SK-N-SH treated with all-trans-retinoic acid at 6 μM for 48 hours (cell line): ENCODE measurements around the gene MVD.

ENCODE experiments used
- ATAC-seq: fragments of 200-7000 bp; cut with Tn5 transposase; 3 replicates; pipeline ENCODE4 v1.9.1; 2020; ENCODE audit warnings: mild to moderate bottlenecking, moderate library complexity
- ARNTL ChIP-seq: fragments of 450-650 bp; formaldehyde crosslinking; IDR thresholded peaks from 2 replicates; pipeline ENCODE4 v1.5.0; 2020; ENCODE audit warnings: low read depth, mild to moderate bottlenecking, moderate library complexity, borderline replicate concordance
- BACH2 ChIP-seq: fragments of 250-450 bp; sonication (Bioruptor Pico); IDR thresholded peaks from 2 replicates; pipeline ENCODE4 v1.9.0; 2021; ENCODE audit warnings: mild to moderate bottlenecking, borderline replicate concordance
- CSDC2 ChIP-seq: fragments of 250-450 bp; sonication (Bioruptor Pico); IDR thresholded peaks from 2 replicates; pipeline ENCODE4 v1.5.0; 2020; ENCODE audit warnings: mild to moderate bottlenecking, moderate library complexity
- ESRRG ChIP-seq: fragments of 250-450 bp; sonication (Bioruptor Pico); IDR thresholded peaks from 2 replicates; pipeline ENCODE4 v1.6.1; 2021; ENCODE audit warnings: mild to moderate bottlenecking
- GLIS3 ChIP-seq: fragments of 250-450 bp; sonication (Bioruptor Pico); IDR thresholded peaks from 2 replicates; pipeline ENCODE4 v1.5.0; 2020; ENCODE audit warnings: mild to moderate bottlenecking, moderate library complexity
- ISL1 ChIP-seq: fragments of 250-450 bp; sonication (Bioruptor Pico); IDR thresholded peaks from 2 replicates; pipeline ENCODE4 v2.1.2; 2022; ENCODE audit warnings: mild to moderate bottlenecking, moderate library complexity
- OSR1 ChIP-seq: fragments of 250-450 bp; sonication (Bioruptor Pico); IDR thresholded peaks from 2 replicates; pipeline ENCODE4 v1.8.0; 2022; ENCODE audit warnings: moderate library complexity, mild to moderate bottlenecking, inconsistent platforms
- PPARA ChIP-seq: fragments of 250-450 bp; sonication (Bioruptor Pico); IDR thresholded peaks from 2 replicates; pipeline ENCODE4 v1.5.0; 2020; ENCODE audit warnings: mild to moderate bottlenecking, borderline replicate concordance
- RARB ChIP-seq: fragments of 250-450 bp; sonication (Bioruptor Pico); IDR thresholded peaks from 2 replicates; pipeline ENCODE4 v1.8.0; 2021; ENCODE audit warnings: mild to moderate bottlenecking, moderate library complexity
- SNAI2 ChIP-seq: fragments of 250-450 bp; sonication (Bioruptor Pico); IDR thresholded peaks from 2 replicates; pipeline ENCODE4 v1.5.0; 2020; ENCODE audit warnings: mild to moderate bottlenecking, moderate library complexity
- TCF4 ChIP-seq: fragments of 250-450 bp; sonication (Bioruptor Pico); IDR thresholded peaks from 2 replicates; pipeline ENCODE4 v1.8.0; 2021; ENCODE audit warnings: mild to moderate bottlenecking, moderate library complexity, borderline replicate concordance
- TOX ChIP-seq: fragments of 250-450 bp; sonication (Bioruptor Pico); IDR thresholded peaks from 2 replicates; pipeline ENCODE4 v1.8.0; 2021; ENCODE audit warnings: mild to moderate bottlenecking, moderate library complexity, borderline replicate concordance
- ZC3H10 ChIP-seq: fragments of 250-450 bp; sonication (Bioruptor Pico); IDR thresholded peaks from 2 replicates; pipeline ENCODE4 v1.5.1; 2021; ENCODE audit warnings: mild to moderate bottlenecking, moderate library complexity
- ZFP3 ChIP-seq: fragments of 250-450 bp; sonication (Bioruptor Pico); IDR thresholded peaks from 2 replicates; pipeline ENCODE4 v1.5.0; 2020; ENCODE audit warnings: mild to moderate bottlenecking, moderate library complexity
- ZNF565 ChIP-seq: fragments of 450-650 bp; formaldehyde crosslinking; conservative IDR thresholded peaks from 2 replicates; pipeline ENCODE4 v1.5.0; 2020; ENCODE audit warnings: low read depth, mild to moderate bottlenecking, moderate library complexity
- ZNF8 ChIP-seq: fragments of 450-650 bp; formaldehyde crosslinking; IDR thresholded peaks from 2 replicates; pipeline ENCODE4 v1.5.0; 2020; ENCODE audit warnings: mild to moderate bottlenecking, moderate library complexity
- TF ChIP-seq, protein P1 (sequence below): fragments of 250-450 bp; sonication (Bioruptor Pico); IDR thresholded peaks from 2 replicates; pipeline ENCODE4 v1.8.0; 2021; ENCODE audit warnings: low read depth, mild to moderate bottlenecking, moderate library complexity, borderline replicate concordance
- TF ChIP-seq, protein P2 (sequence below): fragments of 250-450 bp; sonication (Bioruptor Pico); IDR thresholded peaks from 2 replicates; pipeline ENCODE4 v1.8.0; 2020; ENCODE audit warnings: mild to moderate bottlenecking, moderate library complexity, borderline replicate concordance
- TF ChIP-seq, protein P3 (sequence below): fragments of 250-450 bp; sonication (Bioruptor Pico); IDR thresholded peaks from 2 replicates; pipeline ENCODE4 v1.5.1; 2020; ENCODE audit warnings: low read depth, mild to moderate bottlenecking, moderate library complexity
- TF ChIP-seq, protein P4 (sequence below): fragments of 250-450 bp; sonication (Bioruptor Pico); IDR thresholded peaks from 2 replicates; pipeline ENCODE4 v1.5.0; 2020; ENCODE audit warnings: mild to moderate bottlenecking, moderate library complexity

Gene MVD

DNA sequence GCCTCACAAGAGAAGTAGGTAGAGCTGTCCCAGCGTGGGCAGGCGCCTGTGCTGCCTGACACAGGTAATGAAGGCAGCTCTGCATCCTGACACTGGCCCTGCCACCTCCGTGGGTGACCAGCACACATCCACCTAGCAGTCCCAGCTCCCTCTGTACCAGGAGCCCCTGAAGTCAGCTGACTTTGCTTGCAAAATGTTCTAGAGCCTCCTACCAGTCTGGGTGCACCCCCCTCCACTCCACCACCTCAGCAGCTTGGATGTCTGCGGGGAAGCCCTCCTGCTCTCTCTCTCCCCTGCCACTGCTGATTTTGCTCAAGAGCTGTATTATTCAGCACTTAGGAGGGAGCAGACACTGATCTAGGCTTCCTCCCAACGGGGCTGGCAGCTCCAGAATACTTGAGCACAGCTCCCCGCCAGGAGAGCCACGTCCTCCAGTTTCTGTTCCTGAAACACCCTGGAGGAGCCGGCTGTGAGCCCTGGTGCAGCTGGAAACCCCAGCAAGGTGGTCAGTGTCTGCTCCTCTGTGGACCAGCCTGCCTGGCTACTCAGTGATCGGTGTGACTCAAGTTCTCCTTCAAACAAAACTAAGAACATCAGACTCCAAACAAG lies 42.3 kb upstream of the MVD start (continued):
- TF ChIP-seq, protein P1, sequence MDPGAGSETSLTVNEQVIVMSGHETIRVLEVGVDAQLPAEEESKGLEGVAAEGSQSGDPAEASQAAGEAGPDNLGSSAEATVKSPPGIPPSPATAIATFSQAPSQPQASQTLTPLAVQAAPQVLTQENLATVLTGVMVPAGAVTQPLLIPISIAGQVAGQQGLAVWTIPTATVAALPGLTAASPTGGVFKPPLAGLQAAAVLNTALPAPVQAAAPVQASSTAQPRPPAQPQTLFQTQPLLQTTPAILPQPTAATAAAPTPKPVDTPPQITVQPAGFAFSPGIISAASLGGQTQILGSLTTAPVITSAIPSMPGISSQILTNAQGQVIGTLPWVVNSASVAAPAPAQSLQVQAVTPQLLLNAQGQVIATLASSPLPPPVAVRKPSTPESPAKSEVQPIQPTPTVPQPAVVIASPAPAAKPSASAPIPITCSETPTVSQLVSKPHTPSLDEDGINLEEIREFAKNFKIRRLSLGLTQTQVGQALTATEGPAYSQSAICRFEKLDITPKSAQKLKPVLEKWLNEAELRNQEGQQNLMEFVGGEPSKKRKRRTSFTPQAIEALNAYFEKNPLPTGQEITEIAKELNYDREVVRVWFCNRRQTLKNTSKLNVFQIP (CRISPR knock-in tag): no peak

DNA sequence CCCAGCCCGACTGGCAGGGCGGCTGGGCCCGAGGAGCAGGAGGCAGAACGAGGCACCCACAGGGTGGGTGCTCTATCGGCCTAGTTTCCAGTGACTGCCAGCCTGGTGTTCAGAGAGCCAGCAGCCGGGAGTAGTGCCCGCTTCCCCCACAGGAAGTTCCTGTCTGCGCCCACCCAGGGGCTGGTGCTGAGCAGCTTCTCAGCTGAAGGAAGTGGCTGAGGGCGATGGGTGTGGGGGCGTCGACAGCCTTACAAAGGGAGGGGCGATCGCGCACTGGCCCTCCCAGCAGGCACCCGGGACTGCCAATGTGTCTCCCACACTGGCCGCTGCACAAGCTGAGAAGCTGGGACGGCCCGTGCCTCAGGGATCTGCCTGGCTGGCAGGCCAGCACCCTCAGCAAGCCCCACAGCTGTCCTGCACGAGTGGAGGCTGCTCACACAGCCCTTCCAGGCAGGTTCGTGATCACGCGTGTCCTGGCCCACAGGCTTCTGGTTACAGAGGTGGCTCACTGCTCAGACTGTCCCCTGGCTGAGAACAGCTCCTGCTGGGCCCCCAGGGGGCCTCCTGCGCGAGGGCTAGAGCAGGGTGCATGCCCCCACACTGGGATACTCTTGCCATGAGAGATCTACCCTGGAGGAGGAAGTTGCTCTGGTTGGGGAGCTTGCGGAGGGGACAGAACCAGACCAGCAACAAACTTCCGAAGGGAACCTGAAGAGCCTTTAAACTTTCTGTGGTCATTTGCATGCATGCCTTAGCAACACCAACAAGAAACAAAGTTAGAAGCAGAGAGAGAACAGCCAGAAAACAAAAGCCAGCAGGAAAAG lies 40.8 kb upstream of the MVD start:
- no peak for ATAC-seq

DNA sequence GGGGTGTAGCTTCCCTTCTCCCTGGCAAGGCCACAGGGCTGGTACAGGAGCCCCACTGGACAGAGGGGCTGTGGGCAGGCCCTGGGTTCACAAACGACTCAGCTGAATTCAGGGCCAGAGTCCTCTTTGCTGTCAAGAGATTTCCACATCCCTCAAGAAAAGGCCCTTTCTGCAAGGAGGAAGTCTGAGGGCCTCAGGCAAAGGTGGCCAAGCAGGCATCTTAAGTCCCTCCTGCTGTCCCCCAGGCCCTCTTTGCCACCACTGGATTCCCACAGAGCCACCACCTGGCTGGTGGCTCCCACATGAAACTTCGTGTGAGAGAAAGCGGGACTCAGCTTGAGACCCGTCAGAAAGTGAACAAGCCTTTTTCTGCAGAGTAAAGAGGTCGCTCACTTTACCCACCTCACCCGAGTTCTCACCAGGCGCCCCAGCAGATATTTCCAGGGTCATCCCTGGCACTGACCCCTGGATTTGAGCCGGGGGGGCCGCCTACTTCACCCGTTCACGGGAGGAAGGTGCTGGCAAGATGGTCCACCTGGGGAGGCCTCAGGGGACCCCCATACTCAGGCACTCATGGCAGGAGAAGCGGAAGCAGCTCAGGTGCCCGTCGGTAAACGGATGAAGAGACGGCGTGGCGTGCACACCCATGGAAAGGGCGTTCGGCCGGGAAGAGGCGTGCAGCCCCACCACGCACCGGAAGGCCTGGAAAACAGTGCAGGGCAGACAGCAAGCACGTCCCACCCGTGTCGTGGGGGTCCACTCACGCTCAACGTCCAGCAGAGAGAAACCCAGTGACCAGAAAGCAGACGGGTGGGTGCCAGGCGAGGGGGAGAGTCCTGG lies 39.7 kb upstream of the MVD start:
- no peak for ATAC-seq
- no peak for TF ChIP-seq RARB (CRISPR knock-in tag)
- TF ChIP-seq, protein P2, sequence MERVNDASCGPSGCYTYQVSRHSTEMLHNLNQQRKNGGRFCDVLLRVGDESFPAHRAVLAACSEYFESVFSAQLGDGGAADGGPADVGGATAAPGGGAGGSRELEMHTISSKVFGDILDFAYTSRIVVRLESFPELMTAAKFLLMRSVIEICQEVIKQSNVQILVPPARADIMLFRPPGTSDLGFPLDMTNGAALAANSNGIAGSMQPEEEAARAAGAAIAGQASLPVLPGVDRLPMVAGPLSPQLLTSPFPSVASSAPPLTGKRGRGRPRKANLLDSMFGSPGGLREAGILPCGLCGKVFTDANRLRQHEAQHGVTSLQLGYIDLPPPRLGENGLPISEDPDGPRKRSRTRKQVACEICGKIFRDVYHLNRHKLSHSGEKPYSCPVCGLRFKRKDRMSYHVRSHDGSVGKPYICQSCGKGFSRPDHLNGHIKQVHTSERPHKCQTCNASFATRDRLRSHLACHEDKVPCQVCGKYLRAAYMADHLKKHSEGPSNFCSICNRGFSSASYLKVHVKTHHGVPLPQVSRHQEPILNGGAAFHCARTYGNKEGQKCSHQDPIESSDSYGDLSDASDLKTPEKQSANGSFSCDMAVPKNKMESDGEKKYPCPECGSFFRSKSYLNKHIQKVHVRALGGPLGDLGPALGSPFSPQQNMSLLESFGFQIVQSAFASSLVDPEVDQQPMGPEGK: no peak
- TF ChIP-seq TOX: no peak
- TF ChIP-seq GLIS3 (CRISPR knock-in tag): no peak
- no peak for TF ChIP-seq CSDC2 (CRISPR knock-in tag)
- no peak for TF ChIP-seq SNAI2 (CRISPR knock-in tag)
- no peak for TF ChIP-seq TCF4 (CRISPR knock-in tag)
- no peak for TF ChIP-seq BACH2 (CRISPR knock-in tag)
- TF ChIP-seq, protein P3, sequence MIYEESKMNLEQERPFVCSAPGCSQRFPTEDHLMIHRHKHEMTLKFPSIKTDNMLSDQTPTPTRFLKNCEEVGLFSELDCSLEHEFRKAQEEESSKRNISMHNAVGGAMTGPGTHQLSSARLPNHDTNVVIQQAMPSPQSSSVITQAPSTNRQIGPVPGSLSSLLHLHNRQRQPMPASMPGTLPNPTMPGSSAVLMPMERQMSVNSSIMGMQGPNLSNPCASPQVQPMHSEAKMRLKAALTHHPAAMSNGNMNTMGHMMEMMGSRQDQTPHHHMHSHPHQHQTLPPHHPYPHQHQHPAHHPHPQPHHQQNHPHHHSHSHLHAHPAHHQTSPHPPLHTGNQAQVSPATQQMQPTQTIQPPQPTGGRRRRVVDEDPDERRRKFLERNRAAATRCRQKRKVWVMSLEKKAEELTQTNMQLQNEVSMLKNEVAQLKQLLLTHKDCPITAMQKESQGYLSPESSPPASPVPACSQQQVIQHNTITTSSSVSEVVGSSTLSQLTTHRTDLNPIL (CRISPR knock-in tag): no peak
- TF ChIP-seq ARNTL (CRISPR knock-in tag): no peak
- TF ChIP-seq ISL1 (CRISPR knock-in tag): no peak
- no peak for TF ChIP-seq OSR1 (CRISPR knock-in tag)
- TF ChIP-seq, protein P4, sequence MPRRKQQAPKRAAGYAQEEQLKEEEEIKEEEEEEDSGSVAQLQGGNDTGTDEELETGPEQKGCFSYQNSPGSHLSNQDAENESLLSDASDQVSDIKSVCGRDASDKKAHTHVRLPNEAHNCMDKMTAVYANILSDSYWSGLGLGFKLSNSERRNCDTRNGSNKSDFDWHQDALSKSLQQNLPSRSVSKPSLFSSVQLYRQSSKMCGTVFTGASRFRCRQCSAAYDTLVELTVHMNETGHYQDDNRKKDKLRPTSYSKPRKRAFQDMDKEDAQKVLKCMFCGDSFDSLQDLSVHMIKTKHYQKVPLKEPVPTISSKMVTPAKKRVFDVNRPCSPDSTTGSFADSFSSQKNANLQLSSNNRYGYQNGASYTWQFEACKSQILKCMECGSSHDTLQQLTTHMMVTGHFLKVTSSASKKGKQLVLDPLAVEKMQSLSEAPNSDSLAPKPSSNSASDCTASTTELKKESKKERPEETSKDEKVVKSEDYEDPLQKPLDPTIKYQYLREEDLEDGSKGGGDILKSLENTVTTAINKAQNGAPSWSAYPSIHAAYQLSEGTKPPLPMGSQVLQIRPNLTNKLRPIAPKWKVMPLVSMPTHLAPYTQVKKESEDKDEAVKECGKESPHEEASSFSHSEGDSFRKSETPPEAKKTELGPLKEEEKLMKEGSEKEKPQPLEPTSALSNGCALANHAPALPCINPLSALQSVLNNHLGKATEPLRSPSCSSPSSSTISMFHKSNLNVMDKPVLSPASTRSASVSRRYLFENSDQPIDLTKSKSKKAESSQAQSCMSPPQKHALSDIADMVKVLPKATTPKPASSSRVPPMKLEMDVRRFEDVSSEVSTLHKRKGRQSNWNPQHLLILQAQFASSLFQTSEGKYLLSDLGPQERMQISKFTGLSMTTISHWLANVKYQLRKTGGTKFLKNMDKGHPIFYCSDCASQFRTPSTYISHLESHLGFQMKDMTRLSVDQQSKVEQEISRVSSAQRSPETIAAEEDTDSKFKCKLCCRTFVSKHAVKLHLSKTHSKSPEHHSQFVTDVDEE (CRISPR knock-in tag): no peak
- no peak for TF ChIP-seq ZFP3 (CRISPR knock-in tag)
- TF ChIP-seq ZNF8 (CRISPR knock-in tag): no peak
- TF ChIP-seq ZC3H10 (CRISPR knock-in tag): no peak
- no peak for TF ChIP-seq ZNF565 (CRISPR knock-in tag)
- TF ChIP-seq PPARA: no peak

More for the DNA sequence above, 40.8 kb upstream of the MVD start:
- TF ChIP-seq, protein P1 (CRISPR knock-in tag): no peak
- TF ChIP-seq TCF4 (CRISPR knock-in tag) (no peak), PPARA (no peak), ARNTL (CRISPR knock-in tag) (no peak), TOX (no peak), ESRRG (CRISPR knock-in tag) (no peak), GLIS3 (CRISPR knock-in tag) (no peak), BACH2 (CRISPR knock-in tag) (no peak)
- TF ChIP-seq, protein P3 (CRISPR knock-in tag): no peak
